ENCODE measurements around the gene AGAP1.
A peak's percentile ranks its signal among the peaks of the same experiment; 100 is the strongest.
"Not testable (repeated sequence)": the region's sequence is repeated elsewhere in the genome, so short reads cannot be mapped to it uniquely, and the experiment has no call there.

AGAP1 gene

GRCh38 chr2:235747786-235748091 is 253.9 kb downstream of the AGAP1 start:
- DNase-seq: no peak

- DNase-seq: no peak
These were observed 255.4 kb downstream of the AGAP1 start for GRCh38 chr2:235749121-235749770.

- no peak for DNase-seq
These were observed 255.9 kb downstream of the AGAP1 start for GRCh38 chr2:235749771-235750160.

GRCh38 chr2:235752846-235753245 is 259.0 kb downstream of the AGAP1 start:
- DNase-seq: peak in 1 of 2 experiments; percentile 56

GRCh38 chr2:235754357-235755207 is 260.7 kb downstream of the AGAP1 start:
- no peak for DNase-seq

- DNase-seq: no peak
These were observed 262.6 kb downstream of the AGAP1 start for GRCh38 chr2:235756491-235756890.

GRCh38 chr2:235757212-235757611 is 263.4 kb downstream of the AGAP1 start:
- DNase-seq: no peak

- no peak for DNase-seq
These were observed 263.8 kb downstream of the AGAP1 start for GRCh38 chr2:235757640-235758039.

GRCh38 chr2:235762832-235763598 is 269.2 kb downstream of the AGAP1 start:
- DNase-seq: no peak

- DNase-seq: no peak
These were observed 270.0 kb downstream of the AGAP1 start for GRCh38 chr2:235763816-235764215.

- not testable (repeated sequence) for DNase-seq
These were observed 270.6 kb downstream of the AGAP1 start for GRCh38 chr2:235764478-235764877.

- no peak for DNase-seq
These were observed 271.5 kb downstream of the AGAP1 start for GRCh38 chr2:235765181-235765820.

- peak; percentile 66 to 84 for DNase-seq
These were observed 272.4 kb downstream of the AGAP1 start for GRCh38 chr2:235766278-235766677.

- no peak for DNase-seq
These were observed 274.8 kb downstream of the AGAP1 start for GRCh38 chr2:235768606-235769005.

- DNase-seq: no peak
These were observed 275.2 kb downstream of the AGAP1 start for GRCh38 chr2:235769046-235769445.

- no peak for DNase-seq
These were observed 277.3 kb downstream of the AGAP1 start for GRCh38 chr2:235770909-235771820.

- DNase-seq: peak in 1 of 2 experiments; percentile 32
These were observed 279.5 kb downstream of the AGAP1 start for GRCh38 chr2:235773188-235773928.

GRCh38 chr2:235774153-235774870 is 280.5 kb downstream of the AGAP1 start:
- no peak for DNase-seq

- no peak for DNase-seq
These were observed 282.7 kb downstream of the AGAP1 start for GRCh38 chr2:235776531-235776930.

GRCh38 chr2:235779444-235779896 is 285.6 kb downstream of the AGAP1 start:
- peak; percentile 34 to 85 for DNase-seq

- DNase-seq: no peak
These were observed 286.6 kb downstream of the AGAP1 start for GRCh38 chr2:235780401-235780800.
